Ishikawa (cell line): ENCODE data around the gene ABCD1.

Experiments
- CEBPB ChIP-seq: IDR thresholded peaks from 2 replicates; pipeline ENCODE4 v1.6.1; 2012
- CREB1 ChIP-seq: IDR thresholded peaks from 2 replicates; pipeline ENCODE4 v1.6.1; 2012; ENCODE audit warnings: low read depth
- EGR1 ChIP-seq: IDR thresholded peaks from 2 replicates; pipeline ENCODE4 v1.6.1; 2012
- EP300 ChIP-seq: IDR thresholded peaks from 2 replicates; pipeline ENCODE4 v1.6.1; 2012; ENCODE audit warnings: borderline replicate concordance
- FOXM1 ChIP-seq: IDR thresholded peaks from 2 replicates; pipeline ENCODE4 v1.6.1; 2012; ENCODE audit warnings: low read depth, borderline replicate concordance
- MAX ChIP-seq: IDR thresholded peaks from 2 replicates; pipeline ENCODE4 v1.6.1; 2012
- NFIC ChIP-seq: IDR thresholded peaks from 2 replicates; pipeline ENCODE4 v1.6.1; 2012
- RAD21 ChIP-seq: IDR thresholded peaks from 2 replicates; pipeline ENCODE4 v1.6.1; 2012; ENCODE audit warnings: low read depth
- REST ChIP-seq: IDR thresholded peaks from 2 replicates; pipeline ENCODE4 v1.6.1; 2012; ENCODE audit warnings: low read depth, mild to moderate bottlenecking
- TAF1 ChIP-seq: IDR thresholded peaks from 2 replicates; pipeline ENCODE4 v1.6.1; 2012; ENCODE audit warnings: low read depth, mild to moderate bottlenecking
- TCF12 ChIP-seq: IDR thresholded peaks from 2 replicates; pipeline ENCODE4 v1.6.1; 2012; ENCODE audit warnings: low read depth
- TEAD4 ChIP-seq: IDR thresholded peaks from 2 replicates; pipeline ENCODE4 v1.6.1; 2012
- USF1 ChIP-seq: IDR thresholded peaks from 2 replicates; pipeline ENCODE4 v1.6.1; 2012
- YY1 ChIP-seq: IDR thresholded peaks from 2 replicates; pipeline ENCODE4 v1.6.1; 2012; ENCODE audit warnings: low read depth
- ZBTB7A ChIP-seq: IDR thresholded peaks from 2 replicates; pipeline ENCODE4 v1.6.1; 2012; ENCODE audit warnings: low read depth

Gene ABCD1

GRCh38 chrX:153733651-153734240 lies 9.1 kb downstream of the ABCD1 start:
- no peak for TF ChIP-seq MAX
- no peak for TF ChIP-seq RAD21
- no peak for TF ChIP-seq TCF12
- TF ChIP-seq EP300: no peak
- TF ChIP-seq FOXM1: no peak
- TF ChIP-seq CEBPB: no peak
- TF ChIP-seq TEAD4: no peak
- no peak for TF ChIP-seq TAF1
- no peak for TF ChIP-seq REST
- TF ChIP-seq ZBTB7A: no peak
- no peak for TF ChIP-seq NFIC
- no peak for TF ChIP-seq USF1
- TF ChIP-seq CREB1: no peak
- TF ChIP-seq YY1: no peak
- no peak for TF ChIP-seq EGR1

GRCh38 chrX:153734871-153735270 lies 10.2 kb downstream of the ABCD1 start:
- TF ChIP-seq USF1 (no peak), REST (no peak), MAX (no peak), FOXM1 (no peak), YY1 (no peak), NFIC (no peak), CEBPB (no peak), EP300 (no peak), TEAD4 (no peak), EGR1 (no peak), RAD21 (no peak), TAF1 (no peak), CREB1 (no peak), TCF12 (no peak), ZBTB7A (no peak)

- no peak for TF ChIP-seq REST
- TF ChIP-seq TEAD4: no peak
- no peak for TF ChIP-seq EGR1
- TF ChIP-seq CREB1: no peak
- TF ChIP-seq USF1: no peak
- no peak for TF ChIP-seq ZBTB7A
- no peak for TF ChIP-seq CEBPB
- TF ChIP-seq EP300: no peak
- TF ChIP-seq MAX: no peak
Measured at GRCh38 chrX:153735274-153735673, 10.6 kb downstream of the ABCD1 start.

GRCh38 chrX:153736071-153736820 lies 11.6 kb downstream of the ABCD1 start:
- TF ChIP-seq YY1 (no peak), CEBPB (no peak), NFIC (no peak)
